IPS-NIHi7 (cell line): Measurements from ENCODE around the gene ITPR3.
A peak's percentile ranks its signal among the peaks of the same experiment; 100 is the strongest.

Experiments used
- DNase-seq: peaks from one replicate; pipeline ENCODE4 v3.0.0; 2012; ENCODE audit warnings: mixed read lengths; ENCODE audit errors: extremely low spot score

ITPR3 gene

GRCh38 chr6:33700391-33701050, 79.4 kb downstream of the ITPR3 start:
- DNase-seq = peak; percentile 89

- DNase-seq = peak; percentile 48
Measured at GRCh38 chr6:33702345-33702977, 81.3 kb downstream of the ITPR3 start.

- DNase-seq = no peak
Measured at GRCh38 chr6:33704215-33705066, 83.3 kb downstream of the ITPR3 start.

GRCh38 chr6:33705268-33705885, 84.3 kb downstream of the ITPR3 start:
- no peak for DNase-seq

- DNase-seq = no peak
Measured at GRCh38 chr6:33705955-33706725, 85.0 kb downstream of the ITPR3 start.

- DNase-seq = no peak
Measured at GRCh38 chr6:33707771-33708170, 86.6 kb downstream of the ITPR3 start.

- no peak for DNase-seq
Measured at GRCh38 chr6:33708516-33709204, 87.5 kb downstream of the ITPR3 start.

GRCh38 chr6:33709605-33710295, 88.6 kb downstream of the ITPR3 start:
- DNase-seq = no peak

GRCh38 chr6:33710296-33711121, 89.4 kb downstream of the ITPR3 start:
- no peak for DNase-seq

GRCh38 chr6:33711140-33712129, 90.3 kb downstream of the ITPR3 start, which contains the start of gene UQCC2:
TSS of gene UQCC2 (minus strand) at chr6:33711700. CDS start at chr6:33711686, 14 bp downstream.
- DNase-seq = peak; percentile 99

- DNase-seq = no peak
Measured at GRCh38 chr6:33712914-33713313, 91.8 kb downstream of the ITPR3 start.

- DNase-seq = no peak
Measured at GRCh38 chr6:33713786-33714185, 92.7 kb downstream of the ITPR3 start.

GRCh38 chr6:33714385-33715040, 93.4 kb downstream of the ITPR3 start:
- no peak for DNase-seq

- no peak for DNase-seq
Measured at GRCh38 chr6:33716379-33716778, 95.3 kb downstream of the ITPR3 start.

- no peak for DNase-seq
Measured at GRCh38 chr6:33716890-33717632, 95.9 kb downstream of the ITPR3 start.

GRCh38 chr6:33717934-33718455, 96.9 kb downstream of the ITPR3 start:
- DNase-seq = no peak
